Measurements from ENCODE around the gene DAP. TPM values are rescaled to one million over a fixed set of nuclear protein-coding genes. Genes with fewer than 3 reads are reported as not detected.

DAP gene
- total RNA-seq, 1 experiment from 2014 or later = 106 TPM

DNA sequence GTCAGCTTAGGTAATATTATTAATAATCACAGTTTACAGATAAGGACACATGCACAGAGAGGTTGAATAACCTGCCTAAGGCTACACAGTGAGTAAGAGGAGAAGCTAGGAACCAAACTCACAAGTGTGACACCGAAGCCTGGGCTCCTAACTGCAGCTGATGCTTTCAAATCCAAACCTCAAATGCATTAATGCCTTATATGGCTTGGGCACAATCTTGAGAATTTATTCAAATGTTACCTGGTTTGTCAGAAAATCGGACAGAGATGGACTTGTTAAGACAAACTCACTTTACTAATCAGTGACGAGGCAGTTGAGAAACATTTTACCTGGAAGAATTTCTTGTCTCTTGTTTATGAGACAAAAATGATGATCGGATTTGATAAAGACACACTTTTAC is 54.7 kb downstream of the DAP start:
- peak overlapping the region; percentile 59 for H3K4me2 ChIP-seq (ENCODE audit: low read length)
- no peaks in the 10 kb centered on the region for H4K20me1 ChIP-seq (ENCODE audit: low read length)
- ChIA-PET CTCF (no interaction called here), POLR2A (ENCODE audit: unreplicated experiment) (no interaction called here)
- no TSS peak for BruUV-seq (replicated peaks)
- no peak overlapping the region for H2AFZ ChIP-seq (ENCODE audit: low read length)
- peak overlapping the region; percentile 93 for H3K27ac ChIP-seq (ENCODE audit: low read length)
- H3K4me3 ChIP-seq (ENCODE audit: low read length) = no peak overlapping the region
- no peaks in the 10 kb centered on the region for H3K27me3 ChIP-seq (ENCODE audit: low read length)
- TF ChIP-seq, protein P1, sequence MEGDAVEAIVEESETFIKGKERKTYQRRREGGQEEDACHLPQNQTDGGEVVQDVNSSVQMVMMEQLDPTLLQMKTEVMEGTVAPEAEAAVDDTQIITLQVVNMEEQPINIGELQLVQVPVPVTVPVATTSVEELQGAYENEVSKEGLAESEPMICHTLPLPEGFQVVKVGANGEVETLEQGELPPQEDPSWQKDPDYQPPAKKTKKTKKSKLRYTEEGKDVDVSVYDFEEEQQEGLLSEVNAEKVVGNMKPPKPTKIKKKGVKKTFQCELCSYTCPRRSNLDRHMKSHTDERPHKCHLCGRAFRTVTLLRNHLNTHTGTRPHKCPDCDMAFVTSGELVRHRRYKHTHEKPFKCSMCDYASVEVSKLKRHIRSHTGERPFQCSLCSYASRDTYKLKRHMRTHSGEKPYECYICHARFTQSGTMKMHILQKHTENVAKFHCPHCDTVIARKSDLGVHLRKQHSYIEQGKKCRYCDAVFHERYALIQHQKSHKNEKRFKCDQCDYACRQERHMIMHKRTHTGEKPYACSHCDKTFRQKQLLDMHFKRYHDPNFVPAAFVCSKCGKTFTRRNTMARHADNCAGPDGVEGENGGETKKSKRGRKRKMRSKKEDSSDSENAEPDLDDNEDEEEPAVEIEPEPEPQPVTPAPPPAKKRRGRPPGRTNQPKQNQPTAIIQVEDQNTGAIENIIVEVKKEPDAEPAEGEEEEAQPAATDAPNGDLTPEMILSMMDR (conservative IDR thresholded peaks at IDR 0.05; ENCODE audit: low read depth, low read length) = no peak
- TF ChIP-seq EZH2 (IDR thresholded peaks at IDR 0.05; ENCODE audit: low read length, unreplicated experiment) (no peak), EZH2phosphoT487 (IDR thresholded peaks at IDR 0.05; ENCODE audit: borderline replicate concordance, low read length) (no peak)
- H3K36me3 ChIP-seq (ENCODE audit: low read depth, low read length) = peaks cover 47% of the 10 kb centered on the region
- intact Hi-C loops (cut with micrococcal nuclease) = no loop called here
- DNase-seq (peak; percentile 49), ATAC-seq (no peak)
- H3K9me3 ChIP-seq (ENCODE audit: low read length) = no peaks in the 10 kb centered on the region
- H3K9ac ChIP-seq (ENCODE audit: low read length) = peak overlapping the region; percentile 85
- no peaks in the 10 kb centered on the region for H3K9me2 ChIP-seq (replicated peaks; ENCODE audit: low read length)
- H3F3A ChIP-seq (ENCODE audit: low read length, unreplicated experiment) = peaks cover 43% of the 10 kb centered on the region
- H3K79me2 ChIP-seq (ENCODE audit: low read length) = peaks cover 68% of the 10 kb centered on the region
- peaks cover 86% of the 10 kb centered on the region for H3K4me1 ChIP-seq (ENCODE audit: insufficient read depth, low read length)

DNA sequence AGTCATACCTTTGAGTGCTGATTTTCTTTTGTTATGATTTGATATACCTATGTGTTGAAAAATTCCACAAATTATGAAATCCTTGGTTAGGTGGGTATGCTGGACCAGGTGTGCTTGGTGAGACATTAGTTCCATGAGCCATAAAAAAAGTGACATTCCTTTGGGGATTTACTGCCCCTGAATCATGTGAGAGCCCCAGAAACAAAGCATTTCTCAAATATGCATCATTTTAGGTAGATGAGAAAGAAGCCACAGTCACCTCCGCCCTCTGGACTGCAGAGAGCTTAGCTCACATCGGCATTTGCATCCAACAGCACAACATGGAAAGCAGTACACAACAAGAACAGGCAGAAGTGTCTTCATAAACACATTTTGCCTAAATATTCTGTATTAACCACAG is 55.3 kb downstream of the DAP start:
- Histone ChIP-seq H3K4me1 (ENCODE audit: insufficient read depth, low read length) (peaks cover 91% of the 10 kb centered on the region), H3K27me3 (ENCODE audit: low read length) (no peaks in the 10 kb centered on the region), H3K9me2 (replicated peaks; ENCODE audit: low read length) (no peaks in the 10 kb centered on the region), H3K36me3 (ENCODE audit: low read depth, low read length) (peaks cover 47% of the 10 kb centered on the region), H3K9me3 (ENCODE audit: low read length) (no peaks in the 10 kb centered on the region), H3K27ac (ENCODE audit: low read length) (peak overlapping the region; percentile 93), H3K4me2 (ENCODE audit: low read length) (peak overlapping the region; percentile 59), H2AFZ (ENCODE audit: low read length) (no peak overlapping the region), H3F3A (ENCODE audit: low read length, unreplicated experiment) (peaks cover 43% of the 10 kb centered on the region), H3K4me3 (ENCODE audit: low read length) (peak overlapping the region; percentile 3; the same call in 1 of the 2 replicates), H3K9ac (ENCODE audit: low read length) (peak overlapping the region; percentile 85), H3K79me2 (ENCODE audit: low read length) (peaks cover 68% of the 10 kb centered on the region), H4K20me1 (ENCODE audit: low read length) (no peaks in the 10 kb centered on the region)
- CTCF ChIA-PET = no interaction called here
- POLR2A ChIA-PET (ENCODE audit: unreplicated experiment) = interaction anchor here (0.6 kb wide), 1 partner anchor 19 kb away, joined by 4 read pairs; no protein-coding TSS in a partner anchor
- TF ChIP-seq EZH2 (IDR thresholded peaks at IDR 0.05; ENCODE audit: low read length, unreplicated experiment) = no peak
- no peak for TF ChIP-seq EZH2phosphoT487 (IDR thresholded peaks at IDR 0.05; ENCODE audit: borderline replicate concordance, low read length)
- TF ChIP-seq, protein P1 (conservative IDR thresholded peaks at IDR 0.05; ENCODE audit: low read depth, low read length) = no peak
- intact Hi-C loops (cut with micrococcal nuclease) = loop anchor here (1.0 kb wide), 3 partner anchors 15 to 56 kb away; partner anchors contain the start of gene DAP
- BruUV-seq (replicated peaks) = no TSS peak
- peak; percentile 9 for ATAC-seq
- DNase-seq = peak; percentile 99

DNA sequence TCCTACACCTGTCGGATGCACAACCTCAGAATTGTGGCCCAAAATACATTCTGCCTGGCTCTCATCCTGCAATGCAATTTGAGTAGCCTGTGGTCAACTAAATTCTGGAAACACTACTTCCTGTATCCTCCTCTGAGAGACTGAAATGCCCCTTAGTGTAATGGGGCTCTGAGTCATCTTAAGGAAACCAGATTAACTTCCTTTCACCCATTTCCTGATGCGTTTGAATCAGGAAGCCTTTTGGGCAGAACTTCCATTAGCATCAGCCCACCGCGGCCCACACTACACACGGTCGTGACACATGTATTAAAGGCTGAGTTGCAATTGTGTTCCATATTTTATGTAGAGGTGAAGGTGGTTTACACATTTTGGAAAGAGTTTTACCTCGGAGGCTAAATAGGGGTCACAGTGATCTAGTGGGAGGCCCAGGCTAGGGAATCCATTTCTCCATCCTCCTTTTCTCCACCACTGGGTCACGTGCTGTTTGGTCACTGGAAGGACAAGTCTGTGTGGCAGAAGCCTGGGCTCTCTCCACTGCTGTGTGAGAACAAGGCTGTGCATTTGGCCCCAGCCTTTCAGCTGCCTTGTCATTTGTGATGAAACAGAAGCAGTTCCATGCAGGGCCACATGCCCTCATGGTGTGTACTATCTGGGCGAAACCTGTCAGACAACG is 55.9 kb downstream of the DAP start:
- intact Hi-C loops (cut with micrococcal nuclease) = loop anchor here (1.0 to 5.0 kb wide), 4 partner anchors 15 to 56 kb away; partner anchors contain the start of gene DAP
- Histone ChIP-seq H3K79me2 (ENCODE audit: low read length) (peaks cover 68% of the 10 kb centered on the region), H3K27me3 (ENCODE audit: low read length) (no peaks in the 10 kb centered on the region), H3K9me3 (ENCODE audit: low read length) (no peaks in the 10 kb centered on the region), H3K9me2 (replicated peaks; ENCODE audit: low read length) (no peaks in the 10 kb centered on the region), H3K4me2 (ENCODE audit: low read length) (peak overlapping the region; percentile 71), H4K20me1 (ENCODE audit: low read length) (no peaks in the 10 kb centered on the region), H3K9ac (ENCODE audit: low read length) (peak overlapping the region; percentile 85), H3K4me3 (ENCODE audit: low read length) (peak overlapping the region; percentile 3; the same call in 1 of the 2 replicates), H3K36me3 (ENCODE audit: low read depth, low read length) (peaks cover 44% of the 10 kb centered on the region), H3K4me1 (ENCODE audit: insufficient read depth, low read length) (peaks cover 91% of the 10 kb centered on the region), H3K27ac (ENCODE audit: low read length) (peak overlapping the region; percentile 93), H3F3A (ENCODE audit: low read length, unreplicated experiment) (peaks cover 43% of the 10 kb centered on the region), H2AFZ (ENCODE audit: low read length) (no peak overlapping the region)
- CTCF ChIA-PET = interaction anchor here (0.7 kb wide), 1 partner anchor 10 kb away, joined by 5 read pairs; no protein-coding TSS in a partner anchor
- POLR2A ChIA-PET (ENCODE audit: unreplicated experiment) = interaction anchor here (0.6 kb wide), 1 partner anchor 20 kb away, joined by 4 read pairs; no protein-coding TSS in a partner anchor
- BruUV-seq (replicated peaks) = TSS peak; percentile 54
- ATAC-seq (peak; percentile 53), DNase-seq (peak; percentile 100)
- TF ChIP-seq, protein P1 (conservative IDR thresholded peaks at IDR 0.05; ENCODE audit: low read depth, low read length) = no peak
- no peak for TF ChIP-seq EZH2 (IDR thresholded peaks at IDR 0.05; ENCODE audit: low read length, unreplicated experiment)
- TF ChIP-seq EZH2phosphoT487 (IDR thresholded peaks at IDR 0.05; ENCODE audit: borderline replicate concordance, low read length) = no peak

All from PC-3 (cell line).